ENCODE measurements around the gene PSMD12.

The PSMD12 gene

DNA sequence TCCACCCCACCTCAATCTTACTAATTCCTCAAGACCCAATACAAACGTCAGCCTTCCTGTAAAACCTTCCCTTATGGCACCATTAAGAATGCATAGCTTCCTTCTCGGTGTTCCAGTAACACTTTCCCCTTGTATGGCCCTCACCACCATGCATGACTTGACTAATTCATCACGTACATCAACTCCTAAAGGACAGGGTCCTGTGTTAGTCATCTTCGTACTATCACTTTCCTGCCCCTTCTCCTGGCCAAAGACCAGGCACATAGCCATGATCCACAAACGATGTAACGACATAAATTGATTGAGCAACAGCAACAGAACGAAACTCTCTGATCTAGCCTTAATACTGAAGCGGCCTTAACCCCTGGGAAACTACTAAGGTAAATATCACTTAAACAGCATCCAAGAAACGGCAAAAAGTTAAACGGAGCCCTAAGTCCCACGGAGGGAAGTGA lies 612 bp downstream of the PSMD12 start:
- TF ChIP-seq, protein P1, sequence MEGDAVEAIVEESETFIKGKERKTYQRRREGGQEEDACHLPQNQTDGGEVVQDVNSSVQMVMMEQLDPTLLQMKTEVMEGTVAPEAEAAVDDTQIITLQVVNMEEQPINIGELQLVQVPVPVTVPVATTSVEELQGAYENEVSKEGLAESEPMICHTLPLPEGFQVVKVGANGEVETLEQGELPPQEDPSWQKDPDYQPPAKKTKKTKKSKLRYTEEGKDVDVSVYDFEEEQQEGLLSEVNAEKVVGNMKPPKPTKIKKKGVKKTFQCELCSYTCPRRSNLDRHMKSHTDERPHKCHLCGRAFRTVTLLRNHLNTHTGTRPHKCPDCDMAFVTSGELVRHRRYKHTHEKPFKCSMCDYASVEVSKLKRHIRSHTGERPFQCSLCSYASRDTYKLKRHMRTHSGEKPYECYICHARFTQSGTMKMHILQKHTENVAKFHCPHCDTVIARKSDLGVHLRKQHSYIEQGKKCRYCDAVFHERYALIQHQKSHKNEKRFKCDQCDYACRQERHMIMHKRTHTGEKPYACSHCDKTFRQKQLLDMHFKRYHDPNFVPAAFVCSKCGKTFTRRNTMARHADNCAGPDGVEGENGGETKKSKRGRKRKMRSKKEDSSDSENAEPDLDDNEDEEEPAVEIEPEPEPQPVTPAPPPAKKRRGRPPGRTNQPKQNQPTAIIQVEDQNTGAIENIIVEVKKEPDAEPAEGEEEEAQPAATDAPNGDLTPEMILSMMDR (conservative IDR thresholded peaks at IDR 0.05; ENCODE audit: low read length) = no peak
- DNase-seq (ENCODE audit: low read depth) = peak; percentile 65
- peak overlapping the region; percentile 98 for H3K4me3 ChIP-seq (ENCODE audit: low read length)

DNA sequence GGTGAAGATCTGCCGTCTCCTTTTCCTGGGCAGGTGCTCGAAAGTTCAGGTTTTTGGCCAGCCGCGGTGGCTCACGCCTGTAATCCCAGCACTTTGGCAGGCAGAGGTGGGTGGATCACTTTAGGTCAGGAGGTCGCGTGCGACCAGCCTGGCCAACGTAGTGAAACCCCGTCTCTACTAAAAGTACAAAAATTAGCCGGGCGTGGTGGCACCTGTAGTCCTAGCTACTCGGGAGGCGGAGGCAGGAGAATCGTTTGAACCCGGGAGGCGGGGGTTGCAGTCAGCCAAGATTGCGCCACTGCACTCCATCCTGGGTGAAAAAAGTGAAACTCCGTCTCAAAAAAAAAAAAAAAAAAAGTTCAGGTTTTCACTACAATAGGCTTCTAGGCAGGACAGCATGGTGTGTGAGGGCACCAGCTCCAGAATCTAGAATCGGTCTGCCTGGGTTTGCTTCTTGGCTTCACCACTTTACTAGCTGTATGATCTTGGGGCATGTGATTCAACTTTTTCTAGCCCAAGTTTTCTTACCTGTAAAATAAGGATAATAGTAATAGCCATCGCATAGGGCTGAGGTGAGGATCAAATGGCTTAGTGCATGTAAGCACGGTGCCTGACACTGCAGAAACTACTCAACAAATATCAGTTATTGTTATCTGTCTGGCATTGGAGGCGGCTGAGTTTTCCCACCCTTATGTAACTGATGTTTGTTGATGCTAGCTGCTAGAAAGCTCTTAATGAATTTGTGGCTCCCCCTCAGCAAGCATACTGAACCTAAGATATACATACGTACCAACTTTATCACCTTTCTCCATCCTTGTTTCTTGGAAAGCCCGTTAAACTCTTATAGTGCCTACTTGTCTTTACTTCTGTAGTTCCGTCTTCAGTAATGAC lies 1.3 kb downstream of the PSMD12 start:
- no peak for DNase-seq (ENCODE audit: low read depth)
- H3K4me3 ChIP-seq (ENCODE audit: low read length) = peak overlapping the region; percentile 98
- TF ChIP-seq, protein P1 (conservative IDR thresholded peaks at IDR 0.05; ENCODE audit: low read length) = no peak

DNA sequence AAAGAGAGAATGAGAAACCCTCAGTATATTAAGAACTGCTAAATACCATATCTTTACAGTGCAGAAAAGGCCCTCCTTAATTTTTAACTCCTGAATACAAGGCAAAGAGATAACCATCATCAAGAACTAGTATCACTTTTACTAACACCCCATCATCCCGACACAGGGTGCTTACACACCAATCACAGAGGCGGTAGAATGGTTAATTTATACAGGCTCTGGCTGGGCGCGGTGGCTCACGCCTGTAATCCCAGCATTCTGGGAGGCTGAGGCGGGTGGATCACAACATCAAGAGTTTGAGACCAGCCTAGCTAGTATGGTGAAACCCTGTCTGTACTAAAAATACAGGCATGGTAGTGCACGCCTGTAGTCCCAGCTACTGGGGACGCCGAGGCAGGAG lies 4.2 kb downstream of the PSMD12 start:
- no peak for DNase-seq (ENCODE audit: low read depth)
- no peak overlapping the region for H3K4me3 ChIP-seq (ENCODE audit: low read length)
- TF ChIP-seq, protein P1 (conservative IDR thresholded peaks at IDR 0.05; ENCODE audit: low read length) = no peak

DNA sequence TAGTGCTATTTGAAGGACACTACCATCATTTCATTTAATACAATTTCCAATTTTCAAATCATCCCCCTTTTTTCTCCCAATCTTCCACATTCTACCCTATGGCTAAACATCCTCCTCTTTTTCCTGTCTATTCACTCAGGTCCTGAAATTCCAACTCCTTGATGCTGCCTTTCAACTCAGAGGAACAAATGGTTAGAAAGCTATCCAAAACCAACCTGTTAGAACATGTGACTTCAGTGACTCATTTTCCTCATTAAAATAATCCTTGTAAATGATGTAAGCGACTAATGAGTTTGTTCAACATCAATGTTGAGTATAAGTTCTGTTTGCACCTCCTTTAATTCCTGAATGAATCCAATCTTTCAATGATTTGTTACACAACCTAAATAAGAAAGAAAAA lies 5.5 kb downstream of the PSMD12 start:
- TF ChIP-seq, protein P1 (conservative IDR thresholded peaks at IDR 0.05; ENCODE audit: low read length) = no peak
- no peak for DNase-seq (ENCODE audit: low read depth)
- H3K4me3 ChIP-seq (ENCODE audit: low read length) = no peak overlapping the region

DNA sequence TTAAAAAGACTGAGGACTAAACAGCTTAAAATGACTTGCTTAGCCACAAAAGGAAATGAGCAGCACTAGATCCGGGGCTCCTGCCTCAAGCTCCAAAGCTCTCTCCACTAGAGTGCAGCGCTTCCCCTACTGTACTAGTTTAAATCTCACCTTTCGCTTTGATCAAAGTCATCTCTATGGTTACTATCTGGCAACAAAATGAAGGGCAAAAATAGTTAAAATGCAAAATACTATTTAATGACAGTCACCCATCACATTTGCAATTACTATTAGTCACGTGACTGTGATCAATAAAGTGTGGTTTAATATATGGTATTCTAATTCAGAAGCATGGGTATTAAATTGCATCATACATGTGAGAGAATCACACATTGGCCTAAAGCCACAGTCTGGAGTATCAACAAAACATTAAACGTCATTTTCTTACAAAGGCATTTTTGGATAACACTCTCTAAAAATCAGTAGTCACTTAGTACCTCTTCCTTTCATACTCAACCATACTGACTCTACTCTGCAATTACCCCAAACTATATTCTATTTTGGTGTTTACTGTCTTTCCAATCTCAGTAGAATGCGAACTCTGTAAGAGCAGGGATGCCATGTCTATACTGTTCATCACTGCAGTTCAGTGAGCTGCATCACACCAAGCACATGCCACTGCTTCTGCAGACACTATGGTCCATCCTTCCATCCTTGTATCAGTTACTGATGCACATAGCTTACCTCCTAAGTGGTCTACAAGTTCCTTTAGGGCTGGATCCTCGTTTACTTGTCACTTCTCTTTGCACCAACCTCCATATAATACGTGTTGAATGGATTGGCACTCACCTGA lies 6.2 kb downstream of the PSMD12 start:
- H3K4me3 ChIP-seq (ENCODE audit: low read length) = no peak overlapping the region
- peak; percentile 40 for DNase-seq (ENCODE audit: low read depth)
- TF ChIP-seq, protein P1 (conservative IDR thresholded peaks at IDR 0.05; ENCODE audit: low read length) = peak; percentile 51

DNA sequence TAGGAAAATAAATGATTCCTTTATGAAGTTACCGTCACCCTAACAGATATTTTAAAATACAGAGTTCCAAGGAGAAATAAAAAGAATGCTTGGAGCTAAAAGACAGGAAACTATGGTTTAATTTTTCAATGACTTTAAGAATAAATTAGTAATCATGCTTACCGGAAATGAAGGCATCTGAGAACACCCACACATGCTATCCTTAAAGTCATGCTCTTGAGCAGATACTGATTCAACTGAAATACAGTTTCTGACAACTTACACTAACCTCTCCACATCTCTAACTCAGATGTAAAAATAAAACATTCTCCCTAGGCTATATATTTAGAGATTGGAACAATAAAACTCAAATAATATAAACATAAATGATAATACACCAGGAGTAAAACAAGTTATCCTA lies 7.8 kb downstream of the PSMD12 start:
- TF ChIP-seq, protein P1 (conservative IDR thresholded peaks at IDR 0.05; ENCODE audit: low read length) = no peak
- H3K4me3 ChIP-seq (ENCODE audit: low read length) = no peak overlapping the region
- DNase-seq (ENCODE audit: low read depth) = no peak

All from AG10803 (cell line).